HG03039 (cell line): ENCODE measurements around the gene RAP2B.
"Not testable (repeated sequence)": the region's sequence is repeated elsewhere in the genome, so short reads cannot be mapped to it uniquely, and the experiment has no call there.

ENCODE experiments used
- ATAC-seq: cut with Tn5 transposase; IDR thresholded peaks from one replicate; pipeline ENCODE4 v1.9.1; 2021; ENCODE audit warnings: mild to moderate bottlenecking, moderate library complexity; ENCODE audit not compliant: unreplicated experiment

Gene RAP2B

DNA sequence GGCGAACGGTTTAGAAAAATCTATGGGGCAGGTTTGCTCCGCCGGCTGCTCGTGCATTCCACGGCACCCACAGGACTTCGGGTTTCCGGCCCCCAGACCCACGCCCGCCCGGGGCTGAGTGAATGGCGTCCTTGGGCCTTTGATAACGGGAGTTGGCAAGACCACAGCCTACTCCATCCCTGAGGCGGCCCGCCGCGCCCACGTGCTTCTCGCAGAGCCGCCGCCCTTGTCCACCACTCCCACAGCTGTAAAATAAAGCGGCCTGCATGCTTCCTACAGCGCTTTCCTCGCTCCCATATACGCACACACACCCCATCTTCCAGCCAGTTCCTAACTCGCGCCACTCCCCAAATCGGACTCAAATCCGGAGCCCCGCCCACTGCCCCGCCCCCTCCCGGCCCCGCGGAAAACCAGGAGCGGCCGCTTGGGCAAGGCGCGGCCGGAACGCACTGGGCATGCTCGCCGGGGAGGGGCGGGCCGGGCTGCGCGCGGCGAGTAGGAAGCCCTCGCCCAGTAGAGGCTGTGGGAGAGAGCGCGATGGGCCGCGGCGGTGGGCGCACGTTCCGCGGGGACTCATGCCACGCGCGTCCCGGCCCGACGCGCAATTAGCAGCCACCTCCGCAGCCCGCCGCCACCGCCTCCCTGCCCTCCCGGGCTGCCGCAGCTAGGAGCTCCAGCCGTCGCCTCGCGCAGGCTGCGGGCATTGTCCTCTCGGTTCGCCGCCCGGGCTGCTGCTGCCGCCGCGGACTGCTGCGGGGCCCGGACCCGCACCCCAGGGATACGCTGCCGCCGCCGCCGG, at the start of gene RAP2B:
Gene RAP2B (plus strand): TSS at position 513 of the 799 bp plus-strand sequence. CDS start 468 bp downstream, outside the sequence.
- ATAC-seq, result peak; percentile 48

GRCh38 chr3:153113541-153113940, 48.5 kb upstream of the RAP2B start:
- ATAC-seq, result no peak

DNA sequence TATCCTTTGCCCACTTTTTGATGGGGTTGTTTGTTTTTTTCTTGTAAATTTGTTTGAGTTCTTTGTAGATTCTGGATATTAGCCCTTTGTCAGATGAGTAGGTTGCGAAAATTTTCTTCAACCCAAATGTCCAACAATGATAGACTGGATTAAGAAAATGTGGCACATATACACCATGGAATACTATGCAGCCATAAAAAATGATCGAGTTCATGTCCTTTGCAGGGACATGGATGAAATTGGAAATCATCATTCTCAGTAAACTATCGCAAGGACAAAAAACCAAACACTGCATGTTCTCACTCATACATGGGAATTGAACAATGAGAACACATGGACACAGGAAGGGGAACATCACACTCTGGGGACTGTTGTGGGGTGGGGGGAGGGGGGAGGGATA, 47.8 kb upstream of the RAP2B start:
- ATAC-seq, result not testable (repeated sequence)

DNA sequence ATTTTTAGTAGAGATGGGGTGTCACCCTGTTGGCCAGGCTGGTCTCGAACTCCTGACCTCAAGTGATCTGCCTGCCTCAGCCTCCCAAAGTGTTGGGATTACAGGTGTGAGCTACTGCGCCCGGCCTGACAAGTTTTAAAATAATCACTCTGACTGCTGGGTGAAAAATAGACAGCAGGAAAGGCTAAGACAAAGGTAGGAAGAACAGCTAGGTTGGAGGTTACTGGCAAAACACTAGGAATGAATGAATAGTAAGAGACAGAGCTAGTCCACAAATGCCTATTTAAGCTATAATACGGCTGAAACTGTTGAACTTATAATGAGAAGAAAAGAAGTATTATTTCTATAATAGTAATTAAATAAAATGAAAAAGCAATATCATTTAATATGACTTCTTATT, 46.7 kb upstream of the RAP2B start:
- ATAC-seq, result no peak

DNA sequence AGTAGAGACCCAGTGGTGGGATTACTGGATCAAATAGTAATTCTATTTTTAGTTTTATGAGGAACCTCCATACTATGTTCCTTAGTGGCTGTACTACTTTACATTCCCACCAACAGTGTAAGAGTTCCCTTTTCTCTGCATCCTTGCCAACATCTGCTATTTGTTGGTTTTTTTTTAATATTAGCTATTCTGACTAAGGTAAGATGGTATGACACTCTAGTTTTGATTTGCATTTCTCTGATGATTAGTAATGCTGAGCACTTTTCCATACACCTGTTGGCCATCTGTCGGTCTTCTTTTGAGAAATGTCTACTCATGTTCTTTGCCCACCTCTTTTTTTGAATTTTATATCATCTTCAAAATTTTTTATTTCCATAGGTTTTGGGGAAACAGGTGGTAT, 34.2 kb upstream of the RAP2B start:
- no peak for ATAC-seq

GRCh38 chr3:153129426-153129825, 32.6 kb upstream of the RAP2B start:
- ATAC-seq, result no peak

GRCh38 chr3:153129866-153130265, 32.2 kb upstream of the RAP2B start:
- ATAC-seq, result no peak

DNA sequence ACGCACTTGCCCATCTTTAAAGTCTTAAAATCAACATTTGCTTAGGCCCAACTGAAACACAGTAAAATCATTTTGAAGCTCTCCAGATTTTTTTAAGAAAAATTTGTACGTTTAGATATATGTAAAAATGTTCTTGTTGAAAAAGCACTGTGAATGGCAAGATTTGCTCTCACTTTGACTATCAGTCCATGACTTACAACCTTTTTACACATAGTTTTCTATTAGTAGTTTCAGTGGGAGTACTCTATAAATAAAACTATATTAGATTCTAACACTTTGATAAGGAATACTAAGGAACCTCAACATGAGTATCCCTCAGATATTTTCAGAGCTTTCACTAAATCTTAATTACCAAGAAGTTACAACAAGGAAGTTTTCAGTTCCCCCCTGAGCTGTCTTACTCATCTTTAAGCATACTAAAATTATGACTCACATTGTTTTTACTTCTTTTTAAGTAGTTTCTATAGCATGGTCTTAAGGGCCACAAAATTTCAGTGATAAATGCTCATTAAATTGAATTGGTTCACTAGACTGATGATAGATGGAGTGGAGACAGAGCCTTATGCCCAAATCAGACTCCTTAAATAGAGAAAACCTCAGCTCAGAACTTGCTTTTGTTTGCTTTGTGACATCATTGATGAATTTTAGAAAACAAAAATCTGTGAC, 31.6 kb upstream of the RAP2B start:
- ATAC-seq, result peak; percentile 89

DNA sequence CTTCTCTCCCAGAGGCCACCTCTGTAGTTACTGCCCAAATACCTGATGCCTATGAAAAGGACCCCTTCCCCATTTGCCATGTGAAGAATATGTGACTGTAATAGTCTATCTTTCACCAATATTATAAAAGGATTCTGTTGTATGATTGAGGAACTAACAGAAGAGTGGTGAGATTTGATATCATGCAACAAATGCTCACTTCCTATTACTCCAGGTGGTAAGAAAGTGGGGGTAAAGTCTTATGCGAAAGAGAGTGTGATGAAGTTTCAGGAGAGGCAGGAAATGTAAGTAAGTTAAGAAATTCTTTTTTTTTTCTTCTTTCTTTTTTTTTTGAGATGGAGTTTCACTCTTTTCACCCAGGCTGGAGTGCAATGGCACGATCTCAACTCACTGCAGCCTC, 24.4 kb upstream of the RAP2B start:
- ATAC-seq, result no peak

DNA sequence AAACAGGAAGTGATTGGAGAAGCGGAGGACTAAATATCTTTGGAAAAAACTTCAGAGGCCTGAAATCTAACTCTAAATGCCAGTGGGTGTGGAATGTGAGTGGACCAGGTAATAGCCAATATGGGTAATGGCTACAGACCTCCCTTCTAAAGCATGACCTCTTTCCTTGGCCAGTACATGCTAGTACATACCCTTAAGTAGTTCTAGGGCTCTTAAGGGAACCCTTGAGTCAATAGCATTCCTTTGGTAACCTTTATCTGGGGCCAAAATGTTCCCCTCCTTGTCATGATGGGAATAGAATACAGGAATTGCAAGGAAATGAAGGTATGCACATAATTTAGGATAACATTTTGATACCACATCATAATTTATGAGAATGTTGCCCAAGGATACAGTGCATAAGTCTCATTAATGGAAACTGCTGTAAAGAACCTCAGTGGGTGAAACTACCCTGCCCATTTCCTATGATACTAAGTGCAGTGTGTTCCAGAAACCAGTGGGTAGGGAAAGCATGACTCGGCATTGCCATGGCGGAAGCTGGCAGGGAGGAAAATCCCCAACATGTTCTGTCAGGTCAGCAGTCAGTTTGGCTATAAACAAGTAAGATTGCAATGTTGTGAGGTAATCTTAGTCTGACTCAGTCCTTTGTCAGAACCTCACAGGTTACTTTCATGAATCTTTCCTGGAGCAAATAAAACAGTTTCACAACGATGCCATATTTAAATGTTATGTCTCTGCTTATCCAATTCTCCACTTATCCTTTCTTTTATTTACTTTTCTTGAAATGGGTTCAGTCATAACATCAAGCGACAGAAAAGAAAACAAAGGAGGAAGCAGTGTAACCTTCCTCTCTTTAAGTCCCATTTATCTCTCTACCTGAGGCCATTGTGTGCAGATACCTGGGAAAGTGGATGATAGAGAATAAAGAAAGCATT, 23.5 kb upstream of the RAP2B start:
- ATAC-seq, result peak; percentile 82

DNA sequence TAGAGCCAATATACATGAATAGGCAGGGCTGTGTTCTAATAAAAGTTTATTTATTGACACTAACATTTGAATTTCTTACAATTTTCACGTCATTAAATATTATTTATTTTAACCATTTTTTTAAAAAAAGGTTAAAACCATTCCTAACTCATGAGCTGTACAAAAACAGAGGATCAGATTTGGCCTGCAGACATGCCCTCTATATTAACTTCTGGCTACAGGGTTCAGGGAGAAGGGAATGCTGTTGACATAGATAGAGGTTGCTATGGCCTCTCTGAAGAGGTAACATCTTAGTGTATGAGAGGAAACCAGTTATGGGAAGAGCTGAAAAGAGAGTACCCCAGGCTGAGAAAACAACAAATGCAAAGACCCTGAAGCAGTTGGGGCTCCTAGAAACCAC, 19.1 kb upstream of the RAP2B start:
- ATAC-seq, result no peak

- no peak for ATAC-seq
Measured at GRCh38 chr3:153144071-153144470, 18.0 kb upstream of the RAP2B start.

DNA sequence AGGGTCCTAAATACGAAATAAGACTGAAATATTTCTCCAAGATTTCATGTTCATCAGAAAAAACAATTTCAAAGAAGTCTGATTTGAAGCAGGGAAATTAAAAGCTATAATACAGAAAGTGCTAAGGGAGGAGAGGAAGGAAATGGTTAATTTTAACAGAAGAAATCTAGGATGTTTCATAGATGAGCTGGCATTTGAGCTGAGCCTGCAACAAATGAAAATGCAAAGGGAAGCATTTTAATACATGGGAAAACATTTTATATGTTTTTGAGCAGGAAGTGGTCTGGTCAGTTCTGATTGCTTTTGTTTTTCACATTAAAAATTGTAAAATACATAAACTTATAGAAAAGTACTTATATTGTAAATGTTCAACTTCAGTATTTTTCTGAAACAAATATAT, 17.2 kb upstream of the RAP2B start:
- ATAC-seq, result no peak

DNA sequence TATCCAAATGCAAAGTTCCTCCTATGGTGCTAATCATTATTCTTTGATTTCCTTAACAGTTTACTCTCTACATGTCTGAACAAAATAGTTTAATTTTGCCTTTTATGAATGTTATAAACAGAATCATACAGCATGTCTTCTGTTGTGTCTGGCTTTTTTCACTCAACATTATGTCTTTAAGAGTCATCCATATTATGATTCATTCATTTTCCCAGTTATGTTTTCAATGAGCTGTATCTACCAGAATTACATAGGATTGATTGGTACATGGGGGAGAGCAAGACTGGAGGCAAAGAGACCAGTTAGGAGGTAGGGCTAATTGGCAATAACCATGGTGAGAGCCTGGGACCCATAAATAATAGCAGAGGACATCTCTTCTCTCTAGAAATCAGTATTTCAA, 16.6 kb upstream of the RAP2B start:
- ATAC-seq, result no peak

- ATAC-seq, result no peak
Measured at GRCh38 chr3:153146191-153147053, 15.6 kb upstream of the RAP2B start.

DNA sequence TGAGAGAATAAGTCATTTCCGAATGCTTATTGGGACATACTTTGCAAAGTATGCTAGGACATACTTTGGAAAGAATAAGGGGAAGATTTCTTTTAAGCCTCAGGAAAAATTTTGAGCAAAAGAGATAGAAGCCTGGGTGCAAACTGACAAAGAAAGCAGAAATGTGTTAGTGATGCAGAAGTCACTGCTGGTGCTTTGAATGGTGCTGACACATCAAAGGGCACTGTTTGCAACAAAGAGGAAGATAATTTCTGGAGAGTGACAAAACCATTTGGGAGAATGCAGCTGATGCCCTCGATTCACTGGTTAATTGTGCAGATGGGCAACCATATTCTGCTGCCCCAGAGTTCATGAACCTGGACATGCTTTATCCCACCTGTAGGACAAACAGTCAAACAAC, 11.0 kb upstream of the RAP2B start:
- no peak for ATAC-seq

DNA sequence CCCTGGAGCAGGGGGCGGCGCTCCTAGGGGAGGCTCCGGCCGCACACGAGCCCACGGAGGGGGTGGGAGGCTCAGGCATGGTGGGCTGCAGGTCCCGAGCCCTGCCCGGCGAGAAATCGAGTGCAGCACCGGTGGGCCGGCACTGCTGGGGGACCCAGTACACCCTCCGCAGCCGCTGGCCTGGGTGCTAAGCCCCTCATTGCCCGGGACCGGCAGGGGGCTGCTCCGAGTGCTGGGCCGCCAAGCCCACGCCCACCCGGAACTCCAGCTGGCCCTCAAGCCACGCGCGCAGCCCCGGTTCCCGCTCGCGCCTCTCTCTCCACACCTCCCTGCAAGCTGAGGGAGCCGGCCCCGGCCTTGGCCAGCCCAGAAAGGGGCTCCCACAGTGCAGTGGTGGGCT, 6.2 kb upstream of the RAP2B start:
- not testable (repeated sequence) for ATAC-seq

- no peak for ATAC-seq
Measured at GRCh38 chr3:153158189-153158588, 3.8 kb upstream of the RAP2B start.

GRCh38 chr3:153158961-153159735, 2.9 kb upstream of the RAP2B start:
- no peak for ATAC-seq
